ENCODE results near the gene COP1. TPM values are rescaled to one million over a fixed set of nuclear protein-coding genes. Genes with fewer than 3 reads are reported as not detected.

Gene COP1
- total RNA-seq, 1 experiment from 2014 or later: 33.1 TPM

- DNase-seq (ENCODE audit: low read depth, low spot score): no peak
- Histone ChIP-seq H3K4me1 (ENCODE audit: control insufficient read depth in 1 of 2, insufficient read depth in 2 of 2, low read length in 2 of 2) (peaks cover 6 to 12% of the 10 kb centered on the region in 2 experiments; a peak in 3 of 4 replicates), H3K9me2 (ENCODE audit: insufficient read depth) (no peaks in the 10 kb centered on the region), H2AFZ (ENCODE audit: low read depth, low read length, poor library complexity, severe bottlenecking) (no peak overlapping the region), H3K4me3 (replicated peaks in 1 of 2; ENCODE audit: low read depth in 1 of 2, low read length in 2 of 2) (no peak overlapping the region), H3K9ac (ENCODE audit: low read length) (no peak overlapping the region), H3K4me2 (ENCODE audit: low read length) (no peak overlapping the region), H3K36me3 (ENCODE audit: control insufficient read depth in 1 of 2, insufficient read depth in 2 of 2, low read length in 2 of 2) (no peaks in the 10 kb centered on the region), H3K79me2 (ENCODE audit: insufficient read depth, low read length) (peaks cover 100% of the 10 kb centered on the region), H3K27me3 (ENCODE audit: insufficient read depth, low read length) (no peaks in the 10 kb centered on the region), H4K20me1 (ENCODE audit: insufficient read depth) (peaks cover 9% of the 10 kb centered on the region; the same call in 1 of the 2 replicates), H3K27ac (ENCODE audit: low read depth, low read length) (no peak overlapping the region), H3K9me3 (ENCODE audit: control insufficient read depth in 1 of 2, insufficient read depth in 1 of 2, low read depth in 1 of 2, low read length in 2 of 2) (no peaks in the 10 kb centered on the region)
- intact Hi-C loops (cut with micrococcal nuclease): no loop called here
- ChIA-PET POLR2A (no interaction called here), CTCF (no interaction called here), RAD21 (ENCODE audit: low non-redundant PET in 1 of 2, low total read pairs in 2 of 2, uncharacterized antibody in 2 of 2, unreplicated experiment in 2 of 2) (no interaction called here)
- ATAC-seq: no peak
- TF ChIP-seq MAX (IDR thresholded peaks at IDR 0.05) (no peak), POLR2A (IDR thresholded peaks at IDR 0.05; ENCODE audit: borderline replicate concordance, extremely low read depth, insufficient read depth, insufficient read length) (no peak), ATF3 (IDR thresholded peaks at IDR 0.05) (no peak), ELF1 (IDR thresholded peaks at IDR 0.05; ENCODE audit: borderline replicate concordance, low read depth) (no peak), YY1 (IDR thresholded peaks at IDR 0.05; ENCODE audit: extremely low read depth, insufficient replicate concordance, low read depth, low read length) (no peak), CBX3 (IDR thresholded peaks at IDR 0.05; ENCODE audit: low read depth) (no peak)
- BruUV-seq (replicated peaks): no TSS peak
Measured at GRCh38 chr1:176201568-176201967, 5.5 kb downstream of the COP1 start.

- BruUV-seq (replicated peaks): no TSS peak
- no peak for DNase-seq (ENCODE audit: low read depth, low spot score)
- peaks cover 100% of the 10 kb centered on the region for H3K79me2 ChIP-seq (ENCODE audit: insufficient read depth, low read length)
- ATAC-seq: no peak
- peaks cover 13% of the 10 kb centered on the region; the same call in 1 of the 2 replicates for H4K20me1 ChIP-seq (ENCODE audit: insufficient read depth)
- H3K9me3 ChIP-seq (ENCODE audit: control insufficient read depth in 1 of 2, insufficient read depth in 1 of 2, low read depth in 1 of 2, low read length in 2 of 2): no peaks in the 10 kb centered on the region
- H3K27me3 ChIP-seq (ENCODE audit: insufficient read depth, low read length): no peaks in the 10 kb centered on the region
- ChIA-PET RAD21 (ENCODE audit: low non-redundant PET in 1 of 2, low total read pairs in 2 of 2, uncharacterized antibody in 2 of 2, unreplicated experiment in 2 of 2) (no interaction called here), POLR2A (no interaction called here), CTCF (no interaction called here)
- no peak overlapping the region for H3K4me2 ChIP-seq (ENCODE audit: low read length)
- no peak overlapping the region for H3K27ac ChIP-seq (ENCODE audit: low read depth, low read length)
- no peak overlapping the region for H3K4me3 ChIP-seq (replicated peaks in 1 of 2; ENCODE audit: low read depth in 1 of 2, low read length in 2 of 2)
- no peak overlapping the region for H3K9ac ChIP-seq (ENCODE audit: low read length)
- no peaks in the 10 kb centered on the region for H3K4me1 ChIP-seq (ENCODE audit: control insufficient read depth in 1 of 2, insufficient read depth in 2 of 2, low read length in 2 of 2)
- no peak for TF ChIP-seq CEBPB (IDR thresholded peaks at IDR 0.05; ENCODE audit: low read depth)
- TF ChIP-seq REST (IDR thresholded peaks at IDR 0.05; ENCODE audit: low read depth): no peak
- TF ChIP-seq RAD21 (IDR thresholded peaks at IDR 0.05; ENCODE audit: low read depth): no peak
- TF ChIP-seq CBX3 (IDR thresholded peaks at IDR 0.05; ENCODE audit: low read depth): no peak
- TF ChIP-seq FOSL1 (IDR thresholded peaks at IDR 0.05; ENCODE audit: low read depth): no peak
- intact Hi-C loops (cut with micrococcal nuclease): no loop called here
- H3K9me2 ChIP-seq (ENCODE audit: insufficient read depth): no peaks in the 10 kb centered on the region
- H3K36me3 ChIP-seq (ENCODE audit: control insufficient read depth in 1 of 2, insufficient read depth in 2 of 2, low read length in 2 of 2): no peaks in the 10 kb centered on the region
- no peak overlapping the region for H2AFZ ChIP-seq (ENCODE audit: low read depth, low read length, poor library complexity, severe bottlenecking)
Measured at GRCh38 chr1:176199707-176200106, 7.4 kb downstream of the COP1 start.

All from HCT116 (cell line).